OCI-LY7 (cell line): ENCODE results near the gene COL1A2.

ENCODE experiments used
- CTCF ChIP-seq: fragments of 200-600 bp; sonication (generic); conservative IDR thresholded peaks from 2 replicates; pipeline ENCODE4 v1.5.1; 2014; ENCODE audit warnings: mild to moderate bottlenecking, antibody characterized with exemption, low read length, moderate library complexity, mixed read lengths
- EZH2phosphoT487 ChIP-seq: fragments of 200-600 bp; sonication (generic); IDR thresholded peaks from 2 replicates; pipeline ENCODE4 v1.6.1; 2018; ENCODE audit warnings: low read depth, borderline replicate concordance, mild to moderate bottlenecking, mixed run types, antibody characterized with exemption, low read length, moderate library complexity, mixed read lengths

GRCh38 chr7:94406696-94407095 is 12.0 kb downstream of the COL1A2 start:
- no peak for TF ChIP-seq CTCF
- TF ChIP-seq EZH2phosphoT487: no peak
